Right atrium auricular region (tissue), 2 donors: ENCODE measurements around the gene PMEPA1. TPM values are rescaled to one million over a fixed set of nuclear protein-coding genes. Genes with fewer than 3 reads are reported as not detected.

Source experiments
- DNase-seq: peaks from one replicate; pipeline ENCODE4 v3.0.0-alpha.2; 2019; ENCODE audit warnings: low spot score
- H3K27ac ChIP-seq, 2 donors: fragments of 200-600 bp; sonication (generic); 1 replicate in 1 of 2; 2 replicates in 1 of 2; pipeline ENCODE4 v1.5.1; 2016 to 2019
- H3K27me3 ChIP-seq, 2 donors: fragments of 200-600 bp; sonication (generic); one replicate each; pipeline versions ENCODE4 v1.5.1 to v1.6.0; 2017 to 2019
- H3K36me3 ChIP-seq: fragments of 200-600 bp; sonication (generic); one replicate; pipeline ENCODE4 v1.5.1; 2016
- H3K4me1 ChIP-seq, 2 donors: fragments of 200-600 bp; sonication (generic); one replicate each; pipeline versions ENCODE4 v1.5.1 to v1.6.0; 2017 to 2019
- H3K4me3 ChIP-seq, 2 donors: fragments of 200-600 bp; sonication (generic); 1 replicate in 1 of 2; 2 replicates in 1 of 2; pipeline ENCODE4 v1.5.1; 2017 to 2019; ENCODE audit warnings: mild to moderate bottlenecking in 1 of 2, moderate library complexity in 1 of 2
- H3K9me3 ChIP-seq, 2 donors: fragments of 200-600 bp; sonication (generic); one replicate each; pipeline ENCODE4 v1.5.1; 2019
- total RNA-seq, 2 donors: library from RNA; depleted of rRNA; stranded (reverse); fragments of >200 nt; gene quantifications; one replicate each; pipeline ENCODE4 v1.1.0, GENCODE V29; 2016
- TF ChIP-seq, protein P1 (sequence below), 2 donors: fragments of 200-600 bp; sonication (generic); IDR thresholded peaks; one replicate each; pipeline ENCODE4 v1.5.1; 2019; ENCODE audit warnings: antibody characterized with exemption in 2 of 2

The PMEPA1 gene
- total RNA-seq, 2 donors from 2014 or later: 12.5 to 16.7 TPM

DNA sequence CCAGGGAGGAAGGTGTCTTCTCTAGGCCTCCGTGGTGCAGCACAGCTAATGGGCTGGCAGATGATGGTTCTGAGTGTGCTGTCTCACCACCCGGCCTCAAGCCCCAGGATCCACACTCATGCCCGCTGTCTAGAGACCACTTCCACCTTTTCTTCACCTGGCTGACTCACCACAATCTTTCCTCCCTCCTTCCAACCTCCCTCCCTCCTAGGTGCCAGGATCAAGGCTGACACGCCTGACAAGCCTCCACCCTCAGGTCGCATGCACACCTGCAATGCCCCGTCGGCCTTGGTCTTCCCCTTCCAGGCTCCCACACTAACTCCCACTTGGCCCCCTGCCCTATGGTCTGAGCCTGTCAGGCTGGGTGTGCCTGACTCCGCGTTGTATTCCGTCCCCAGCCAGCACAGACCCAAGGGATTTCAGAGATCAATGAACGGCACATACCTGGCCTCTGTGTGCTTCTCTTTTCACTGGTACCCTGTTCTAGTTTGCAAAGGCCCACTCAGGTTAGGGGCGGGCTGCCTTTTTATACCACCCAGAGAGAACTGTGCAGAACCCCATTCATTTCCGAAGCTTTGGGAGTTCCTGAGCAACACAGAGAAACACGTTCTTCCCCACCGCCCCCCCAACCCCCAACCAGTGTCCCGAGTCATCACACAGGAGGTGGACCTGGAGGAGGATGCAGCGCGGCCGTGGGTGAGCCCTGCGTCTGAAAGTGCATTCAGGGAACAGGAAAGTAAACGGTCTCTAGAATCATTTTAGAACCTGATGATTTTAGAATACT, 39.3 kb downstream of the PMEPA1 start:
- Histone ChIP-seq H3K27ac (no peak overlapping the region), H3K4me1 (peaks cover 0 to 64% of the 10 kb centered on the region in 2 donors), H3K4me3 (no peak overlapping the region), H3K27me3 (no peaks in the 10 kb centered on the region), H3K36me3 (no peaks in the 10 kb centered on the region), H3K9me3 (no peaks in the 10 kb centered on the region)
- TF ChIP-seq, protein P1, sequence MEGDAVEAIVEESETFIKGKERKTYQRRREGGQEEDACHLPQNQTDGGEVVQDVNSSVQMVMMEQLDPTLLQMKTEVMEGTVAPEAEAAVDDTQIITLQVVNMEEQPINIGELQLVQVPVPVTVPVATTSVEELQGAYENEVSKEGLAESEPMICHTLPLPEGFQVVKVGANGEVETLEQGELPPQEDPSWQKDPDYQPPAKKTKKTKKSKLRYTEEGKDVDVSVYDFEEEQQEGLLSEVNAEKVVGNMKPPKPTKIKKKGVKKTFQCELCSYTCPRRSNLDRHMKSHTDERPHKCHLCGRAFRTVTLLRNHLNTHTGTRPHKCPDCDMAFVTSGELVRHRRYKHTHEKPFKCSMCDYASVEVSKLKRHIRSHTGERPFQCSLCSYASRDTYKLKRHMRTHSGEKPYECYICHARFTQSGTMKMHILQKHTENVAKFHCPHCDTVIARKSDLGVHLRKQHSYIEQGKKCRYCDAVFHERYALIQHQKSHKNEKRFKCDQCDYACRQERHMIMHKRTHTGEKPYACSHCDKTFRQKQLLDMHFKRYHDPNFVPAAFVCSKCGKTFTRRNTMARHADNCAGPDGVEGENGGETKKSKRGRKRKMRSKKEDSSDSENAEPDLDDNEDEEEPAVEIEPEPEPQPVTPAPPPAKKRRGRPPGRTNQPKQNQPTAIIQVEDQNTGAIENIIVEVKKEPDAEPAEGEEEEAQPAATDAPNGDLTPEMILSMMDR (IDR thresholded peaks at IDR 0.05): no peak
- DNase-seq: no peak

DNA sequence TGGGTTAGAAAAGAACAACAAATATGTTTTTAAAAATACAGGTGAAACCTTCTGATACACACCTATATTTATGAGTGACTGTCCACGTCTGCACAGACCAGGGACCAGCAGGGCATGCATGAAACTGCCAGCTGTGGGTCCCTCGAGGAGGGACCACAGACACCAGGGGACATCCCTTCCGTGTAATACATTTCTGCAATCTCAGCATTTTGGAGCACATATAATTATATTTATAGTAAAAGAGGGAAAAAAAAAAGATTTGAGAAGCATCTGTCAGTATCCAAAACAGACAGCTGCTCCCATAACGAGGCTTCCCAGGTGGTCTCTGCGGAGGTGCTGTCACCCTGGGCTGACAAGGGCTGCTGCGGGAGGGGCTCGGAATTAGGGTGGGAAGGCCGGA, 40.2 kb downstream of the PMEPA1 start:
- Histone ChIP-seq H3K4me1 (peaks cover 0 to 58% of the 10 kb centered on the region in 2 donors), H3K27ac (no peak overlapping the region), H3K4me3 (no peak overlapping the region), H3K36me3 (no peaks in the 10 kb centered on the region), H3K9me3 (no peaks in the 10 kb centered on the region), H3K27me3 (no peaks in the 10 kb centered on the region)
- TF ChIP-seq, protein P1 (IDR thresholded peaks at IDR 0.05): no peak
- no peak for DNase-seq

DNA sequence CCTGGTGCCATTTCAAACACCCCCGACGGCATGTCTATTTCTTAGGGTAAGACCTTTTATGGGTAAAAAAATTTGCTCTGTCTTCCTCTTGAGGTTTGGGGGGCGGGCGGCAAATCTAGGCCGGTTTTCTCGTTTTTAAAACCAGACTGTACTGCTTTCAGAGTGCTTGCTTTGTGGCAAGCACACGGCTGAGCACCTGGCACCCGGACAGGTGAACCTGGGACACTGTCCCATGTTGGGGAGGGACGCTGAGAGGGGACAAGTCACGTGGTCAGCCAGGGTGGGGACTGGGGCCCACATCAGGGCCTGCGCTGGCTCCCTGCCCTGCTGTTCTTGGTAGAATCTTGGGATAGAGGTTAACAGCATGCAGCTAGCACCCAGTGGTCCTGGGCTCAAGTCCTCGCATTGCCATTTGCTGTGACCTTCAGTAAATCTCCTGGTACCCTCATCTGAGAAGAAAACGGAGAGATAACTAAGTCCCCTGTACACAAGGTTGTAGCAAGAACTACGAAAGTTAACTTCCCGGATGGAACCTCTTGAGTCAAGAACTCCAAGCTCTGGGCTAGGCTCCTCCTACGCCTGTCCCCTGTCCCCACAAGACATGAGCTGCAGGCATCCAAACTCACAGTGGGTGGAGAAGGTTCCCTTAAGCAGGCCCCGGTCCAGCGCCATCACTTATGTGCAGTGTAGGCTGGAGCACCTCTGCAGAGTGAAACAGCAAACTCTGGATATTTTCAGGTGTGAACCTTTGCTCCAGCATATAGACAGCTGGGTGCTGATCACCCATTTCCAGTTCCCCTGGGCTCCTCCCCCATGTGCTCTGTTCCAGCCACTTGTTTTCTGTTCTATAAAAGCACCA, 41.7 kb downstream of the PMEPA1 start:
- no peaks in the 10 kb centered on the region for H3K27me3 ChIP-seq
- no peaks in the 10 kb centered on the region for H3K36me3 ChIP-seq
- peaks cover 0 to 56% of the 10 kb centered on the region in 2 donors for H3K4me1 ChIP-seq
- DNase-seq: no peak
- TF ChIP-seq, protein P1 (IDR thresholded peaks at IDR 0.05): no peak
- H3K27ac ChIP-seq: no peak overlapping the region
- no peak overlapping the region for H3K4me3 ChIP-seq
- no peaks in the 10 kb centered on the region for H3K9me3 ChIP-seq

DNA sequence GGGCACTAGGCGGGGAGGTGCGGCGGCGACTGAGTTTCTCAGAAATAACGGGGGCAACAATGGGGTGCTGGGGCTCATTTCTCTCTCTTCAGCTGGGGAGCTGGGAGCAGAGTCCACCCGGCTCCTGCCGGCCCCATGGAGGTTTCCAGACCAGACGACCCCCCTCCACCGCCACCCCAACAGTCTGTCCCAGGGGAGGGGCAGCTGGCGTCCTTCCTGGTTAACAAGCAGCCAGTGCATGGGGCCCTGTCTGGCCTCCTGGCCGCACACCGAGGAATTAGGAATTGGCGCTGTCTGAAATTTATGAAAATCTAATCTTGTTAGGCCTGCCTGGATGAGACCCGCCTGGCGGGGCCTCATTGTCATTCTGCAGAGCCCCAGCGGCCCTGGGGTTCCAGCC, 42.4 kb downstream of the PMEPA1 start:
- H3K4me1 ChIP-seq: peaks cover 0 to 49% of the 10 kb centered on the region in 2 donors
- DNase-seq: no peak
- no peaks in the 10 kb centered on the region for H3K27me3 ChIP-seq
- no peaks in the 10 kb centered on the region for H3K9me3 ChIP-seq
- no peak overlapping the region for H3K27ac ChIP-seq
- TF ChIP-seq, protein P1 (IDR thresholded peaks at IDR 0.05): no peak
- H3K4me3 ChIP-seq: no peak overlapping the region
- no peaks in the 10 kb centered on the region for H3K36me3 ChIP-seq

DNA sequence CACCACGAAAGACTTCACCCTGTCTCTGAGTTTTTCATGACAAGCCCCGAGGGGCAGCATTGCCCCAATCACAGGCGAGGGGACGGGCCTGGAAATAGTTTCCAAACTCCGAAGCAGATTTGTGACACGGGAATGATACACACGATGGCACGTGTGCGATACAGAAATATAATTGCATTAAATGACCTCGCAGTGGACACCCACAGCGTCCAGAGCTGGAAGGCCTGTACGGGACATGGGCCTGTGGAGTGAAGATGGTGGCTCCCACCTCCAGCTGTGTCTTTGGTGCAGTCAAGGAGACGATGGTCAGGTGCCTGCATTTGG, 43.0 kb downstream of the PMEPA1 start:
- Histone ChIP-seq H3K4me1 (peaks cover 0 to 44% of the 10 kb centered on the region in 2 donors), H3K36me3 (no peaks in the 10 kb centered on the region), H3K4me3 (no peak overlapping the region), H3K27ac (no peak overlapping the region), H3K9me3 (no peaks in the 10 kb centered on the region), H3K27me3 (no peaks in the 10 kb centered on the region)
- TF ChIP-seq, protein P1 (IDR thresholded peaks at IDR 0.05): no peak
- DNase-seq: no peak
